ENCODE results near the gene SOX8.

The SOX8 gene

DNA sequence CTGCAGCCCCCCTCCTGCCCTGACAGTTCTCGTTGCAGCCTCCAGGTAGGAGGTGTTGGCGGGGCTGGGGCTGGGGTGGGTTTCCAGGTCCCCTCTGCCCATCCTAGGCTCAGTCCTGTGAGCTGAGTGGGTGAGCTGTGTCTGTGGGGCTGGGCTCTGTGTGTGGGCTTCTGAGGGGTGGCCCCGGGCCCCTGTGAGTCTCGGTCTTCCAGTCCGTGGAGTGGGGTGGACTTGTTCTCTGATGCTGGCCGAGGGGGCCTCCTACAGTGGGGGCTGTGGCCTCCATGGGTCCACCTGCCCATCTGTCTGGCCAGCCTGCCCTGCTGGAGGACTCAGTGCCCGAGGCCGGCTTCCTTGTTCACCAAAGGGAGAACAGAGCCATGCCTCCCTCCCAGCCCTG is 32.7 kb downstream of the SOX8 start:
- H3K9me3 ChIP-seq (ENCODE audit: insufficient read depth, low read length), result no peaks in the 10 kb centered on the region
- H3K4me2 ChIP-seq (ENCODE audit: low read depth, low read length, poor library complexity, severe bottlenecking), result no peak overlapping the region
- H3F3A ChIP-seq (ENCODE audit: insufficient read depth), result no peaks in the 10 kb centered on the region
- H3K9ac ChIP-seq (ENCODE audit: low read length), result no peak overlapping the region
- TF ChIP-seq, protein P1, sequence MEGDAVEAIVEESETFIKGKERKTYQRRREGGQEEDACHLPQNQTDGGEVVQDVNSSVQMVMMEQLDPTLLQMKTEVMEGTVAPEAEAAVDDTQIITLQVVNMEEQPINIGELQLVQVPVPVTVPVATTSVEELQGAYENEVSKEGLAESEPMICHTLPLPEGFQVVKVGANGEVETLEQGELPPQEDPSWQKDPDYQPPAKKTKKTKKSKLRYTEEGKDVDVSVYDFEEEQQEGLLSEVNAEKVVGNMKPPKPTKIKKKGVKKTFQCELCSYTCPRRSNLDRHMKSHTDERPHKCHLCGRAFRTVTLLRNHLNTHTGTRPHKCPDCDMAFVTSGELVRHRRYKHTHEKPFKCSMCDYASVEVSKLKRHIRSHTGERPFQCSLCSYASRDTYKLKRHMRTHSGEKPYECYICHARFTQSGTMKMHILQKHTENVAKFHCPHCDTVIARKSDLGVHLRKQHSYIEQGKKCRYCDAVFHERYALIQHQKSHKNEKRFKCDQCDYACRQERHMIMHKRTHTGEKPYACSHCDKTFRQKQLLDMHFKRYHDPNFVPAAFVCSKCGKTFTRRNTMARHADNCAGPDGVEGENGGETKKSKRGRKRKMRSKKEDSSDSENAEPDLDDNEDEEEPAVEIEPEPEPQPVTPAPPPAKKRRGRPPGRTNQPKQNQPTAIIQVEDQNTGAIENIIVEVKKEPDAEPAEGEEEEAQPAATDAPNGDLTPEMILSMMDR (IDR thresholded peaks at IDR 0.05; ENCODE audit: insufficient read depth, low read length, poor library complexity, severe bottlenecking), result no peak
- TF ChIP-seq EZH2phosphoT487 (conservative IDR thresholded peaks at IDR 0.05; ENCODE audit: low read length), result no peak
- no peaks in the 10 kb centered on the region for H3K36me3 ChIP-seq (ENCODE audit: low read length)
- H3K79me2 ChIP-seq (ENCODE audit: insufficient read depth, low read length), result no peaks in the 10 kb centered on the region
- no peaks in the 10 kb centered on the region for H4K20me1 ChIP-seq (ENCODE audit: low read depth, low read length)
- no peaks in the 10 kb centered on the region for H3K27me3 ChIP-seq (ENCODE audit: low read length)
- no peaks in the 10 kb centered on the region for H3K9me2 ChIP-seq (replicated peaks; ENCODE audit: insufficient read depth, low read length)
- H3K4me3 ChIP-seq (ENCODE audit: insufficient read depth, low read length, poor library complexity, severe bottlenecking), result no peak overlapping the region
- H2AFZ ChIP-seq (ENCODE audit: low read depth, low read length, severe bottlenecking), result no peak overlapping the region
- no peak overlapping the region for H3K27ac ChIP-seq (ENCODE audit: low read depth, low read length)

- Histone ChIP-seq H3K9ac (ENCODE audit: low read length) (no peak overlapping the region), H4K20me1 (ENCODE audit: low read depth, low read length) (no peaks in the 10 kb centered on the region), H3K4me3 (ENCODE audit: insufficient read depth, low read length, poor library complexity, severe bottlenecking) (no peak overlapping the region), H3F3A (ENCODE audit: insufficient read depth) (no peaks in the 10 kb centered on the region), H3K36me3 (ENCODE audit: low read length) (no peaks in the 10 kb centered on the region), H3K4me2 (ENCODE audit: low read depth, low read length, poor library complexity, severe bottlenecking) (no peak overlapping the region), H3K27me3 (ENCODE audit: low read length) (no peaks in the 10 kb centered on the region), H2AFZ (ENCODE audit: low read depth, low read length, severe bottlenecking) (no peak overlapping the region), H3K79me2 (ENCODE audit: insufficient read depth, low read length) (no peaks in the 10 kb centered on the region), H3K9me3 (ENCODE audit: insufficient read depth, low read length) (no peaks in the 10 kb centered on the region), H3K9me2 (replicated peaks; ENCODE audit: insufficient read depth, low read length) (no peaks in the 10 kb centered on the region), H3K27ac (ENCODE audit: low read depth, low read length) (no peak overlapping the region)
- no peak for TF ChIP-seq EZH2phosphoT487 (conservative IDR thresholded peaks at IDR 0.05; ENCODE audit: low read length)
- TF ChIP-seq, protein P1 (IDR thresholded peaks at IDR 0.05; ENCODE audit: insufficient read depth, low read length, poor library complexity, severe bottlenecking), result no peak
These were observed 33.4 kb downstream of the SOX8 start for GRCh38 chr16:1014771-1015495.

GRCh38 chr16:1018447-1019198 is 37.1 kb downstream of the SOX8 start:
- H3K9me3 ChIP-seq (ENCODE audit: insufficient read depth, low read length), result no peaks in the 10 kb centered on the region
- H3K4me3 ChIP-seq (ENCODE audit: insufficient read depth, low read length, poor library complexity, severe bottlenecking), result no peak overlapping the region
- no peaks in the 10 kb centered on the region for H3K27me3 ChIP-seq (ENCODE audit: low read length)
- H3K9ac ChIP-seq (ENCODE audit: low read length), result no peak overlapping the region
- H2AFZ ChIP-seq (ENCODE audit: low read depth, low read length, severe bottlenecking), result no peak overlapping the region
- H3K27ac ChIP-seq (ENCODE audit: low read depth, low read length), result no peak overlapping the region
- no peaks in the 10 kb centered on the region for H3K79me2 ChIP-seq (ENCODE audit: insufficient read depth, low read length)
- no peak overlapping the region for H3K4me2 ChIP-seq (ENCODE audit: low read depth, low read length, poor library complexity, severe bottlenecking)
- no peaks in the 10 kb centered on the region for H3K36me3 ChIP-seq (ENCODE audit: low read length)
- H4K20me1 ChIP-seq (ENCODE audit: low read depth, low read length), result no peaks in the 10 kb centered on the region
- no peaks in the 10 kb centered on the region for H3F3A ChIP-seq (ENCODE audit: insufficient read depth)
- TF ChIP-seq, protein P1 (IDR thresholded peaks at IDR 0.05; ENCODE audit: insufficient read depth, low read length, poor library complexity, severe bottlenecking), result no peak
- no peak for TF ChIP-seq EZH2phosphoT487 (conservative IDR thresholded peaks at IDR 0.05; ENCODE audit: low read length)
- H3K9me2 ChIP-seq (replicated peaks; ENCODE audit: insufficient read depth, low read length), result no peaks in the 10 kb centered on the region

All from SU-DHL-6 (cell line).